ENCODE measurements around the gene SCARF2. TPM values are rescaled to one million over a fixed set of nuclear protein-coding genes. Genes with fewer than 3 reads are reported as not detected.

SCARF2 gene
- total RNA-seq, 1 experiment from 2014 or later = 26.3 TPM

DNA sequence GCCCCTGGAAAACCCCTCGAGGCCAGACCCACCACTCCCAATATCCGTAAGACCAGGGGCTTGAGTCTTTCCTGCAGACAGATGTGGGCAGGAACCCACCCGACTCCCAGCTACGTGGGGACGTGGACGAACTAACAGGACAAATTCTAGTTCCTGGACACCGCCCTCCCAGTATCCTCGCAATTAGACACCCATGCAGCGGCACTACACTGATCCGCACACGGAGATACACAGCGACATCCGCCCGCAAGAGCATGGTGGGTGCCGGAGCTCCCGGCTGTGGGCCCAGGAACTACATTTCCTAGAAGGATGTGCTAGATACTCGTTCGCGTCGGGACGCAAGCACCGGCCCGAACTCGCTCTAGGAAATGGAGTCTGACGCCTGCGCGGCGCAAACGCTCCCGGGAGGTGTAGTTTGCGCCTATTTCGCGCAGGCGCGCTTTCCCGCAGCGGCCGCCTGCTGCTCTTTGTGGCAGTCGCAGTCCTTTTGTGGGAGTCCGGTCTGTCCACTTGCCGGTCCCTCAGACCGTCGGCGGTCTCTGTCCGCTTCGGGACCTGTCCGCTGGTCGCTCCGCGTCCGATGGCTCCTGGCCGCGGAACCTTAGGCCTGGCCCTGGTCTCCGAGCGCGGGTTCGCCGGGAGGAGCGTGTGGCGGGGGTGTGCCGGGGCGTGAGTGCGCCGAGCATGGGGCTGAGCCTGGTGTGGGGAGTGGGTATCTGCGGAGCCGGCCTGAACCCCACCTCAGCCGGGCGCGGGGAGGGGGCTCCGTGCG is 43.7 kb downstream of the SCARF2 start, which contains the start of gene ZNF74:
TSS of gene ZNF74 (plus strand) at position 447 of the 772 bp plus-strand sequence. CDS start 478 bp downstream, outside the sequence.
- DNase-seq (ENCODE audit: low spot score) (peak; percentile 91), ATAC-seq (peak; percentile 95)
- peaks cover 5% of the 10 kb centered on the region for H3K9me3 Mint-ChIP-seq
- ChIA-PET CTCF (interaction anchor here (1.0 to 4.5 kb wide), 7 partner anchors 24 to 212 kb away, joined by 3 to 30 read pairs (median 6); partner anchors contain the start of gene DGCR6L), POLR2A (interaction anchor here (0.5 to 1.4 kb wide), 2 partner anchors 74 to 243 kb away, joined by 3 to 4 read pairs; partner anchors contain the start of gene DGCR6L)
- peaks cover 36% of the 10 kb centered on the region for H3K4me1 Mint-ChIP-seq
- peaks cover 17% of the 10 kb centered on the region for H3K36me3 Mint-ChIP-seq
- peak within 1 kb of the TSS; percentile 87 for H3K4me3 Mint-ChIP-seq
- H3K27me3 Mint-ChIP-seq (ENCODE audit: low read depth) = no peaks in the 10 kb centered on the region; the same call in none of the 2 replicates
- peak within 1 kb of the TSS; percentile 94 for H3K27ac Mint-ChIP-seq
- TF ChIP-seq GRHL2 (CRISPR knock-in tag; IDR thresholded peaks at IDR 0.05; ENCODE audit: insufficient replicate concordance, severe bottlenecking) = no peak
- TF ChIP-seq SP1 (CRISPR knock-in tag; conservative IDR thresholded peaks at IDR 0.05) = peak; percentile 62
- TF ChIP-seq, protein P1, sequence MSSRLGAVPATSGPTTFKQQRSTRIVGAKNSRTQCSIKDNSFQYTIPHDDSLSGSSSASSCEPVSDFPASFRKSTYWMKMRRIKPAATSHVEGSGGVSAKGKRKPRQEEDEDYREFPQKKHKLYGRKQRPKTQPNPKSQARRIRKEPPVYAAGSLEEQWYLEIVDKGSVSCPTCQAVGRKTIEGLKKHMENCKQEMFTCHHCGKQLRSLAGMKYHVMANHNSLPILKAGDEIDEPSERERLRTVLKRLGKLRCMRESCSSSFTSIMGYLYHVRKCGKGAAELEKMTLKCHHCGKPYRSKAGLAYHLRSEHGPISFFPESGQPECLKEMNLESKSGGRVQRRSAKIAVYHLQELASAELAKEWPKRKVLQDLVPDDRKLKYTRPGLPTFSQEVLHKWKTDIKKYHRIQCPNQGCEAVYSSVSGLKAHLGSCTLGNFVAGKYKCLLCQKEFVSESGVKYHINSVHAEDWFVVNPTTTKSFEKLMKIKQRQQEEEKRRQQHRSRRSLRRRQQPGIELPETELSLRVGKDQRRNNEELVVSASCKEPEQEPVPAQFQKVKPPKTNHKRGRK (CRISPR knock-in tag; IDR thresholded peaks at IDR 0.05; ENCODE audit: borderline replicate concordance) = no peak
- TF ChIP-seq, protein P2, sequence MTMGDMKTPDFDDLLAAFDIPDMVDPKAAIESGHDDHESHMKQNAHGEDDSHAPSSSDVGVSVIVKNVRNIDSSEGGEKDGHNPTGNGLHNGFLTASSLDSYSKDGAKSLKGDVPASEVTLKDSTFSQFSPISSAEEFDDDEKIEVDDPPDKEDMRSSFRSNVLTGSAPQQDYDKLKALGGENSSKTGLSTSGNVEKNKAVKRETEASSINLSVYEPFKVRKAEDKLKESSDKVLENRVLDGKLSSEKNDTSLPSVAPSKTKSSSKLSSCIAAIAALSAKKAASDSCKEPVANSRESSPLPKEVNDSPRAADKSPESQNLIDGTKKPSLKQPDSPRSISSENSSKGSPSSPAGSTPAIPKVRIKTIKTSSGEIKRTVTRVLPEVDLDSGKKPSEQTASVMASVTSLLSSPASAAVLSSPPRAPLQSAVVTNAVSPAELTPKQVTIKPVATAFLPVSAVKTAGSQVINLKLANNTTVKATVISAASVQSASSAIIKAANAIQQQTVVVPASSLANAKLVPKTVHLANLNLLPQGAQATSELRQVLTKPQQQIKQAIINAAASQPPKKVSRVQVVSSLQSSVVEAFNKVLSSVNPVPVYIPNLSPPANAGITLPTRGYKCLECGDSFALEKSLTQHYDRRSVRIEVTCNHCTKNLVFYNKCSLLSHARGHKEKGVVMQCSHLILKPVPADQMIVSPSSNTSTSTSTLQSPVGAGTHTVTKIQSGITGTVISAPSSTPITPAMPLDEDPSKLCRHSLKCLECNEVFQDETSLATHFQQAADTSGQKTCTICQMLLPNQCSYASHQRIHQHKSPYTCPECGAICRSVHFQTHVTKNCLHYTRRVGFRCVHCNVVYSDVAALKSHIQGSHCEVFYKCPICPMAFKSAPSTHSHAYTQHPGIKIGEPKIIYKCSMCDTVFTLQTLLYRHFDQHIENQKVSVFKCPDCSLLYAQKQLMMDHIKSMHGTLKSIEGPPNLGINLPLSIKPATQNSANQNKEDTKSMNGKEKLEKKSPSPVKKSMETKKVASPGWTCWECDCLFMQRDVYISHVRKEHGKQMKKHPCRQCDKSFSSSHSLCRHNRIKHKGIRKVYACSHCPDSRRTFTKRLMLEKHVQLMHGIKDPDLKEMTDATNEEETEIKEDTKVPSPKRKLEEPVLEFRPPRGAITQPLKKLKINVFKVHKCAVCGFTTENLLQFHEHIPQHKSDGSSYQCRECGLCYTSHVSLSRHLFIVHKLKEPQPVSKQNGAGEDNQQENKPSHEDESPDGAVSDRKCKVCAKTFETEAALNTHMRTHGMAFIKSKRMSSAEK (CRISPR knock-in tag; IDR thresholded peaks at IDR 0.05; ENCODE audit: borderline replicate concordance) = no peak
- TF ChIP-seq CREM (CRISPR knock-in tag; IDR thresholded peaks at IDR 0.05) = 0 out of 2 replicates have a peak, but pooled peaks have one; percentile 64
- no peak for TF ChIP-seq CREB1 (CRISPR knock-in tag; IDR thresholded peaks at IDR 0.05)
- 0 out of 2 replicates have a peak, but pooled peaks have one; percentile 56 for TF ChIP-seq ETV6 (CRISPR knock-in tag; IDR thresholded peaks at IDR 0.05)
- no peak for TF ChIP-seq PRRX2 (CRISPR knock-in tag; IDR thresholded peaks at IDR 0.05)
- no peak for TF ChIP-seq USF2 (CRISPR knock-in tag; IDR thresholded peaks at IDR 0.05)
- peak; percentile 82 for TF ChIP-seq MAX (CRISPR knock-in tag; IDR thresholded peaks at IDR 0.05)
- TF ChIP-seq NR2C2 (CRISPR knock-in tag; IDR thresholded peaks at IDR 0.05) = no peak
- TF ChIP-seq, protein P3, sequence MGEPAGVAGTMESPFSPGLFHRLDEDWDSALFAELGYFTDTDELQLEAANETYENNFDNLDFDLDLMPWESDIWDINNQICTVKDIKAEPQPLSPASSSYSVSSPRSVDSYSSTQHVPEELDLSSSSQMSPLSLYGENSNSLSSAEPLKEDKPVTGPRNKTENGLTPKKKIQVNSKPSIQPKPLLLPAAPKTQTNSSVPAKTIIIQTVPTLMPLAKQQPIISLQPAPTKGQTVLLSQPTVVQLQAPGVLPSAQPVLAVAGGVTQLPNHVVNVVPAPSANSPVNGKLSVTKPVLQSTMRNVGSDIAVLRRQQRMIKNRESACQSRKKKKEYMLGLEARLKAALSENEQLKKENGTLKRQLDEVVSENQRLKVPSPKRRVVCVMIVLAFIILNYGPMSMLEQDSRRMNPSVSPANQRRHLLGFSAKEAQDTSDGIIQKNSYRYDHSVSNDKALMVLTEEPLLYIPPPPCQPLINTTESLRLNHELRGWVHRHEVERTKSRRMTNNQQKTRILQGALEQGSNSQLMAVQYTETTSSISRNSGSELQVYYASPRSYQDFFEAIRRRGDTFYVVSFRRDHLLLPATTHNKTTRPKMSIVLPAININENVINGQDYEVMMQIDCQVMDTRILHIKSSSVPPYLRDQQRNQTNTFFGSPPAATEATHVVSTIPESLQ (CRISPR knock-in tag; IDR thresholded peaks at IDR 0.05) = no peak
- TF ChIP-seq, protein P4, sequence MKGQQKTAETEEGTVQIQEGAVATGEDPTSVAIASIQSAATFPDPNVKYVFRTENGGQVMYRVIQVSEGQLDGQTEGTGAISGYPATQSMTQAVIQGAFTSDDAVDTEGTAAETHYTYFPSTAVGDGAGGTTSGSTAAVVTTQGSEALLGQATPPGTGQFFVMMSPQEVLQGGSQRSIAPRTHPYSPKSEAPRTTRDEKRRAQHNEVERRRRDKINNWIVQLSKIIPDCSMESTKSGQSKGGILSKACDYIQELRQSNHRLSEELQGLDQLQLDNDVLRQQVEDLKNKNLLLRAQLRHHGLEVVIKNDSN (CRISPR knock-in tag; IDR thresholded peaks at IDR 0.05) = peak; percentile 65
- TF ChIP-seq, protein P5, sequence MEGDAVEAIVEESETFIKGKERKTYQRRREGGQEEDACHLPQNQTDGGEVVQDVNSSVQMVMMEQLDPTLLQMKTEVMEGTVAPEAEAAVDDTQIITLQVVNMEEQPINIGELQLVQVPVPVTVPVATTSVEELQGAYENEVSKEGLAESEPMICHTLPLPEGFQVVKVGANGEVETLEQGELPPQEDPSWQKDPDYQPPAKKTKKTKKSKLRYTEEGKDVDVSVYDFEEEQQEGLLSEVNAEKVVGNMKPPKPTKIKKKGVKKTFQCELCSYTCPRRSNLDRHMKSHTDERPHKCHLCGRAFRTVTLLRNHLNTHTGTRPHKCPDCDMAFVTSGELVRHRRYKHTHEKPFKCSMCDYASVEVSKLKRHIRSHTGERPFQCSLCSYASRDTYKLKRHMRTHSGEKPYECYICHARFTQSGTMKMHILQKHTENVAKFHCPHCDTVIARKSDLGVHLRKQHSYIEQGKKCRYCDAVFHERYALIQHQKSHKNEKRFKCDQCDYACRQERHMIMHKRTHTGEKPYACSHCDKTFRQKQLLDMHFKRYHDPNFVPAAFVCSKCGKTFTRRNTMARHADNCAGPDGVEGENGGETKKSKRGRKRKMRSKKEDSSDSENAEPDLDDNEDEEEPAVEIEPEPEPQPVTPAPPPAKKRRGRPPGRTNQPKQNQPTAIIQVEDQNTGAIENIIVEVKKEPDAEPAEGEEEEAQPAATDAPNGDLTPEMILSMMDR (IDR thresholded peaks at IDR 0.05) = no peak
- peak; percentile 75; the same call in 1 of the 2 replicates for TF ChIP-seq ZNF219 (CRISPR knock-in tag; IDR thresholded peaks at IDR 0.05; ENCODE audit: borderline replicate concordance)
- TF ChIP-seq, protein P6, sequence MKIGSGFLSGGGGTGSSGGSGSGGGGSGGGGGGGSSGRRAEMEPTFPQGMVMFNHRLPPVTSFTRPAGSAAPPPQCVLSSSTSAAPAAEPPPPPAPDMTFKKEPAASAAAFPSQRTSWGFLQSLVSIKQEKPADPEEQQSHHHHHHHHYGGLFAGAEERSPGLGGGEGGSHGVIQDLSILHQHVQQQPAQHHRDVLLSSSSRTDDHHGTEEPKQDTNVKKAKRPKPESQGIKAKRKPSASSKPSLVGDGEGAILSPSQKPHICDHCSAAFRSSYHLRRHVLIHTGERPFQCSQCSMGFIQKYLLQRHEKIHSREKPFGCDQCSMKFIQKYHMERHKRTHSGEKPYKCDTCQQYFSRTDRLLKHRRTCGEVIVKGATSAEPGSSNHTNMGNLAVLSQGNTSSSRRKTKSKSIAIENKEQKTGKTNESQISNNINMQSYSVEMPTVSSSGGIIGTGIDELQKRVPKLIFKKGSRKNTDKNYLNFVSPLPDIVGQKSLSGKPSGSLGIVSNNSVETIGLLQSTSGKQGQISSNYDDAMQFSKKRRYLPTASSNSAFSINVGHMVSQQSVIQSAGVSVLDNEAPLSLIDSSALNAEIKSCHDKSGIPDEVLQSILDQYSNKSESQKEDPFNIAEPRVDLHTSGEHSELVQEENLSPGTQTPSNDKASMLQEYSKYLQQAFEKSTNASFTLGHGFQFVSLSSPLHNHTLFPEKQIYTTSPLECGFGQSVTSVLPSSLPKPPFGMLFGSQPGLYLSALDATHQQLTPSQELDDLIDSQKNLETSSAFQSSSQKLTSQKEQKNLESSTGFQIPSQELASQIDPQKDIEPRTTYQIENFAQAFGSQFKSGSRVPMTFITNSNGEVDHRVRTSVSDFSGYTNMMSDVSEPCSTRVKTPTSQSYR (CRISPR knock-in tag; IDR thresholded peaks at IDR 0.05) = no peak
- peak; percentile 93; the same call in 1 of the 2 replicates for TF ChIP-seq KAT7 (CRISPR knock-in tag; IDR thresholded peaks at IDR 0.05; ENCODE audit: borderline replicate concordance)
- no peak for TF ChIP-seq CDX4 (CRISPR knock-in tag; IDR thresholded peaks at IDR 0.05; ENCODE audit: borderline replicate concordance)
- no peak for TF ChIP-seq NFYB (CRISPR knock-in tag; conservative IDR thresholded peaks at IDR 0.05; ENCODE audit: low read depth)

Measured in WTC11 (cell line).